AG09319 (cell line): Measurements from ENCODE around the gene TMEM25.

Experiments
- DNase-seq: peaks from one replicate; pipeline ENCODE4 v3.0.0-alpha.2; 2010; ENCODE audit warnings: low read depth; ENCODE audit errors: extremely low read depth
- CTCF ChIP-seq: IDR thresholded peaks from 2 replicates; pipeline ENCODE4 v1.5.1; 2011; ENCODE audit warnings: low read depth, mild to moderate bottlenecking, inconsistent platforms, low read length, moderate library complexity

Gene TMEM25

DNA sequence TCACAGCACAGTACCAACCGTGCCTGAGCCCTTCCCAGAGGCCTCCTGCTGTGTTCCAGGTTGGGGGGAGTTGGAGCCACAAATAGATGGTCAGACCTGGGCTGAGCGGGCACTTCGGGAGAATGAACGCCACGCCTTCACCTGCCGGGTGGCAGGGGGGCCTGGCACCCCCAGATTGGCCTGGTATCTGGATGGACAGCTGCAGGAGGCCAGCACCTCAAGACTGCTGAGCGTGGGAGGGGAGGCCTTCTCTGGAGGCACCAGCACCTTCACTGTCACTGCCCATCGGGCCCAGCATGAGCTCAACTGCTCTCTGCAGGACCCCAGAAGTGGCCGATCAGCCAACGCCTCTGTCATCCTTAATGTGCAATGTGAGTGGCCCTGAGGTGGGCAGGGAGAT is 1.1 kb downstream of the TMEM25 start:
- DNase-seq, result no peak
- no peak for TF ChIP-seq CTCF

DNA sequence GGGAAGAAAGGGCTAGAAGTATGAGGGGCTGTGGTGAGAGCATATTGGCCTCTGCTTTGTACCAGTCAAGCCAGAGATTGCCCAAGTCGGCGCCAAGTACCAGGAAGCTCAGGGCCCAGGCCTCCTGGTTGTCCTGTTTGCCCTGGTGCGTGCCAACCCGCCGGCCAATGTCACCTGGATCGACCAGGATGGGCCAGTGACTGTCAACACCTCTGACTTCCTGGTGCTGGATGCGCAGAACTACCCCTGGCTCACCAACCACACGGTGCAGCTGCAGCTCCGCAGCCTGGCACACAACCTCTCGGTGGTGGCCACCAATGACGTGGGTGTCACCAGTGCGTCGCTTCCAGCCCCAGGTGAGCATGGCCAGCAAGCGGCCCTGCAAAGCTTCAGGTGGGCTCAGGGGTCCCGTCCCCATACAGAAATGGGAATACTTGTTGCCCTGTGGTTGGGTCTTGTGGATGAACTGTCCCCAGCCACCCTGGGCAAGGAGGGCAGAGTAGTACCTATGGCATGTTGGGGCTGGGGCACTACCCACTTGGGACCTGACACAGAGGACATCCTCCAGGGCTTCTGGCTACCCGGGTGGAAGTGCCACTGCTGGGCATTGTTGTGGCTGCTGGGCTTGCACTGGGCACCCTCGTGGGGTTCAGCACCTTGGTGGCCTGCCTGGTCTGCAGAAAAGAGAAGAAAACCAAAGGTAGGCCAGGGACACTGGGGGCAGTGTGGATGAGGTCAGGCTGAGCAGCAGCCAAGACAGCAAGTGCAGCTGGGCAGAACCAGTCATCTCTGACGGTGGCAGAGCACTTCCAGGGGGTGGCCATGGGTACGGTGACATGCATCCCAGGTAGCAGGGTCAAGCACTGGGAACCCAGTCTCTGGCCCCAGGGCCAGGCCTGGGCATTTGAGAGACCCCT is 2.1 kb downstream of the TMEM25 start:
- no peak for TF ChIP-seq CTCF
- no peak for DNase-seq

- no peak for DNase-seq
- TF ChIP-seq CTCF, result no peak
Measured at GRCh38 chr11:118533769-118534729, 3.1 kb downstream of the TMEM25 start.

DNA sequence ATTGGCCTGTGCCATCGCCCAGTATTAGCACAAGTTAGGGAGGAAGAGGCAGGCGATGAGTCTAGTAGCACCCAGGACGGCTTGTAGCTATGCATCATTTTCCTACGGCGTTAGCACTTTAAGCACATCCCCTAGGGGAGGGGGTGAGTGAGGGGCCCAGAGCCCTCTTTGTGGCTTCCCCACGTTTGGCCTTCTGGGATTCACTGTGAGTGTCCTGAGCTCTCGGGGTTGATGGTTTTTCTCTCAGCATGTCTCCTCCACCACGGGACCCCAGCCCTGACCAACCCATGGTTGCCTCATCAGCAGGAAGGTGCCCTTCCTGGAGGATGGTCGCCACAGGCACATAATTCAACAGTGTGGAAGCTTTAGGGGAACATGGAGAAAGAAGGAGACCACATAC is 4.3 kb downstream of the TMEM25 start:
- no peak for DNase-seq
- TF ChIP-seq CTCF, result no peak

- TF ChIP-seq CTCF, result no peak
- DNase-seq, result no peak
Measured at GRCh38 chr11:118536726-118537125, 5.7 kb downstream of the TMEM25 start.

GRCh38 chr11:118537409-118537980 is 6.5 kb downstream of the TMEM25 start:
- no peak for TF ChIP-seq CTCF

More at GRCh38 chr11:118537409-118537980, 6.5 kb downstream of the TMEM25 start:
- no peak for DNase-seq
